HUES64 (cell line): ENCODE data around the gene EVL.

Experiments used
- H3K27ac ChIP-seq: 2 replicates; pipeline ENCODE4 v1.7.0; 2013; ENCODE audit warnings: low read depth, low read length, inconsistent platforms
- H3K27me3 ChIP-seq: 2 replicates; pipeline ENCODE4 v1.6.1; 2013; ENCODE audit warnings: mild to moderate bottlenecking, low read length; ENCODE audit not compliant: insufficient read depth
- H3K36me3 ChIP-seq: 2 replicates; pipeline ENCODE4 v1.6.1; 2013; ENCODE audit warnings: mild to moderate bottlenecking, low read length; ENCODE audit not compliant: insufficient read depth
- H3K4me1 ChIP-seq: 2 replicates; pipeline ENCODE4 v1.6.1; 2013; ENCODE audit warnings: mild to moderate bottlenecking, low read length, moderate library complexity; ENCODE audit not compliant: insufficient read depth
- H3K4me3 ChIP-seq: 2 replicates; pipeline ENCODE4 v1.5.1; 2013; ENCODE audit warnings: mild to moderate bottlenecking, low read length, moderate library complexity
- H3K9ac ChIP-seq: 2 replicates; pipeline ENCODE4 v1.6.1; 2013; ENCODE audit warnings: mild to moderate bottlenecking, low read depth, low read length
- H3K9me3 ChIP-seq: 2 replicates; pipeline ENCODE4 v1.6.1; 2013; ENCODE audit warnings: low read depth, low read length; ENCODE audit not compliant: insufficient read depth
- WGBS: fragments of 150-250, 120-280 bp; methylation state at CpG from one replicate; pipeline ENCODE4 v1.1.7; 2013; ENCODE audit warnings: missing lambda C conversion rate; 5-methylcytosine and 5-hydroxymethylcytosine counted together

The EVL gene

DNA sequence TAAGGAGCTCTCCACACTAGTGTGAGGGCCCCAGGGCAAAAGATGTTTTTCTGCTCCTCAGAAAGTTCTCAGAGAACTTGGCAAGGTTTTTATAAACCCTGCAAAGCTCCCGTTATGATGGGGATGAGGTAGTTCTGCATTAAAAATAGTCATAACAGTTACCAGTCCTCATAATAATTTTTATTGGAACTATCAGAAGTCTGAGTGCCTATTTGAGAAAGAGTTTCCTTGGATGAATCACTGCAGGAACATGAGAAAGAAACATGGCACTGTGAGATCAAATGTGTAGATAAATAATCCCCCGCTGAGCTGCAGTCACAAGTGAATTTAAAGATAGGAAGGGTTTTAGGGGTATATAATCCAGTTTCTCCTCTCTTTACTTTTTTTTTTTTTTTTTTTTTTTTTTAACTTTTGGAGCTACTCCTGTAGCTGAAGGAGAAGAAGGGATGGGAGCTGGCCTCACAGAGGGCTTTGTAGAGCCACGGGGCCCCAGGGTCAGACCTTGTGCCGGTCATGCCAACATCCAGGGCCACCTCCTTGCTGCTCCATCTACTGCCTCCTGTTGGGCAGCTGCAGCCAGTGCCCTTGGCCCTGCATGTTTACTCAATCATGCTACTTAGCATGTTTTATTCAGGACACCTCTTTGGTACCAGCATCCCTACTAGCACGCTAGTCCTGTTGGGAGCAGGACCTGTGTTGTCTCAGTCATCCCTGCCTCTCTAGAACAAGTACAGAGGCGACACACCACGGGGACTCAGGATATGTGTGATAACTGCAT lies 39.5 kb downstream of the EVL start:
- Histone ChIP-seq H3K36me3 (0 out of 2 replicates have a peak, but pooled peaks cover under 1% of the 10 kb centered on the region), H3K27me3 (no peaks in the 10 kb centered on the region), H3K9me3 (no peaks in the 10 kb centered on the region), H3K4me1 (no peaks in the 10 kb centered on the region), H3K4me3 (no peak overlapping the region), H3K27ac (no peak overlapping the region), H3K9ac (no peak overlapping the region)
- WGBS: 97% methylated on average over 6 of the region's 7 CpGs

DNA sequence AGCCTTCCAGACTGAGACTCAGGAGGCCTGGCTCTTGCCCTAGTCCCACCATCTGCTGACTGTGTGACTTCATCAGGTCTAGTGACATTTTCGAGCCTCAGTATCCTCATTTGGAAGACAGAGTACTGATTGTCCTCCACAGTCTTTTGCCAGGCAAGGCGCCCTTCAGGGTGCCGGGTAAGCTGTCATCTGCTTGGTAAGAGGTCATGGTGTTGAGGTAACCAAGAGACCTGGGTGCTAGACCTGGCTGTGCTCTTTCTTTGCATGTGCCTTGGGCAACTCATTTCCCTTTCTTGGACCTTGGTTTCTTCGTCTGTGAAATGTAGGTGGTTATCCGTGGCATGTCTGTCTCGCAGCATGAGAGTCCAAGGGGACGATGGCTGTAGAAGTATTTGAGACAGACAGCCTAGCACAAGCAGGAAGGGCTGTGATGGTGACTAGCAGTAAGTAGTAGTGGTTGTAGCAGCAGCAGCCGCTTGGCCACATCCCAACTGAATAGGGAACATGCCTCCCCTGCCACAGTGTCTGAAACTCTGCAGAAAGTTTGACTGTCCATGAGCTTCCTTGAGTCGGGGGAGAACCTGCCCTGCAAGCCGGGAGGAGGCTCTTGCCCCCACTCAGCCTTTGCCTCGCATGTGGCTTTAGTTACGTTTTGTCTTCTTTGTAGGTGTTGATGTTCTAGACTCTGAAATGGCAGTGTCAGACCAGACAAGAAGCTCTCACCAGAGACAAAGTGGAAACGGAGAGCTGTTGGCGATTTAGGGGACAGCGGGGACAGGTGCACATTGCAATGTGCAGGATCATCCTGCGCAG lies 40.3 kb downstream of the EVL start:
- WGBS: 93% methylated on average over 16 of the region's 16 CpGs
- H3K9me3 ChIP-seq: no peaks in the 10 kb centered on the region
- no peaks in the 10 kb centered on the region for H3K4me1 ChIP-seq
- H3K9ac ChIP-seq: no peak overlapping the region
- no peak overlapping the region for H3K4me3 ChIP-seq
- H3K27ac ChIP-seq: no peak overlapping the region
- 0 out of 2 replicates have a peak, but pooled peaks cover 2% of the 10 kb centered on the region for H3K36me3 ChIP-seq
- no peaks in the 10 kb centered on the region for H3K27me3 ChIP-seq

DNA sequence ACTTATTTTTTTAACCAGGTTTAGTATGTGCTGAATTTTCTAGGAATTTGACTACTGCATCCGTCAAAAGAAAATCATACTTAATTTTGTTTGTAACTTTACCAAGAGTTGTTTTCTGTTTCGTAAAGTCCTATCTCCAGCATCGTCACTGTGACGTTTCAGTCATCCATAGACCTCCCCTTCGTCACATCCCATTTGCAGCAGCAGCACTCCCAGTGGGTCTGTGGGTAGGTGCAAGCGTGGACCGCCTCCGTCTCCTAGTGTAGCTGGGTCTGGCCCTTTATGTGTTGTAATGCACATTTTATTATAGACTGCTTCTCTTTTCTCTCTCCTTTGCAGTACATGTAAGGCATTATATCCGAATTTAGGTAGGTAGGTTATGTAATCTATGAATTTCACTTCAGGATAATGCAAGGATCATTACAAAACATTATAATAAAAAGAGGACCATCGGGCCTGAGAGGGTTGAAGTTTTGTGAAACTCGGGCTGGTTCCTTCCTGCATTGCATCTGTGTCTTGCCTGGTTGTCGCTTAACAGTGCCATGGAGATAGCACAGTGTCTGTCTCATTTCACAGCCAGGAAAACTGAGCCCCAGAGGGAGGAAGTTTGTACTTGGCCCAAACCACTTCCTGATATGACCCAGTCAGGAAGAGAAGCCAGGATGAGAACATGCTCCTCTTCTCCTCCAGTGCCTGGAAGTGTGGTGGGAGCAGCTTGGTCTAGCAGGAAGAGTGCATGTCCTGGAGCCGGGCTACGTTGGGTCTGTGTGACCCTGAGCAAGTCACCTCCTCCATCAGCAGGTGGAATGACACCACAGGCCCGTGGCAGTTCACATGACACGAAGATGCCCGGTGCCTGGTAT lies 41.3 kb downstream of the EVL start:
- 0 out of 2 replicates have a peak, but pooled peaks cover 2% of the 10 kb centered on the region for H3K36me3 ChIP-seq
- no peaks in the 10 kb centered on the region for H3K4me1 ChIP-seq
- H3K27me3 ChIP-seq: no peaks in the 10 kb centered on the region
- WGBS: 95% methylated on average over 14 of the region's 17 CpGs
- H3K27ac ChIP-seq: no peak overlapping the region
- no peaks in the 10 kb centered on the region for H3K9me3 ChIP-seq
- H3K9ac ChIP-seq: no peak overlapping the region
- no peak overlapping the region for H3K4me3 ChIP-seq

DNA sequence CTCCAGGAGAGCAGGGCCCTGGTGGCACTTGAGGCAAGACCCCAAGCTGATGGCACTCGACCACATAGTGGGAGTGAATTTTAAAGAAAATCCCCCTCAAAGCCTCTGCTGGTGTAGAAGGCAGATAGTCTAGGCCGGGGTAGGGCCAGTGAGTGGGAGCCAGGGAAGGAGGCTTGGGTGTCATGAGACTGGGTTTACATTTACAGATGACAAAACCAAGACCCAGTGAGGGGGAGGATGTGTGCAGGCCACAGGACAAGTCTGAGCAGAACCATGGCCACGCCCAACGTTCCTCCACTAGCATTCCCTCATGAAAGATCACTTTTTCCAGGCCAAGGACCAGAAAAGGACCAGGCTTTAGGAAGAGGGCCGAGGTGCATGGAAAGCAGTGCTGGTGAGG lies 42.0 kb downstream of the EVL start:
- H3K36me3 ChIP-seq: 0 out of 2 replicates have a peak, but pooled peaks cover 2% of the 10 kb centered on the region
- H3K9me3 ChIP-seq: no peaks in the 10 kb centered on the region
- no peaks in the 10 kb centered on the region for H3K27me3 ChIP-seq
- 95% methylated on average over 5 of the region's 5 CpGs for WGBS
- H3K9ac ChIP-seq: no peak overlapping the region
- no peaks in the 10 kb centered on the region for H3K4me1 ChIP-seq
- no peak overlapping the region for H3K27ac ChIP-seq
- no peak overlapping the region for H3K4me3 ChIP-seq

DNA sequence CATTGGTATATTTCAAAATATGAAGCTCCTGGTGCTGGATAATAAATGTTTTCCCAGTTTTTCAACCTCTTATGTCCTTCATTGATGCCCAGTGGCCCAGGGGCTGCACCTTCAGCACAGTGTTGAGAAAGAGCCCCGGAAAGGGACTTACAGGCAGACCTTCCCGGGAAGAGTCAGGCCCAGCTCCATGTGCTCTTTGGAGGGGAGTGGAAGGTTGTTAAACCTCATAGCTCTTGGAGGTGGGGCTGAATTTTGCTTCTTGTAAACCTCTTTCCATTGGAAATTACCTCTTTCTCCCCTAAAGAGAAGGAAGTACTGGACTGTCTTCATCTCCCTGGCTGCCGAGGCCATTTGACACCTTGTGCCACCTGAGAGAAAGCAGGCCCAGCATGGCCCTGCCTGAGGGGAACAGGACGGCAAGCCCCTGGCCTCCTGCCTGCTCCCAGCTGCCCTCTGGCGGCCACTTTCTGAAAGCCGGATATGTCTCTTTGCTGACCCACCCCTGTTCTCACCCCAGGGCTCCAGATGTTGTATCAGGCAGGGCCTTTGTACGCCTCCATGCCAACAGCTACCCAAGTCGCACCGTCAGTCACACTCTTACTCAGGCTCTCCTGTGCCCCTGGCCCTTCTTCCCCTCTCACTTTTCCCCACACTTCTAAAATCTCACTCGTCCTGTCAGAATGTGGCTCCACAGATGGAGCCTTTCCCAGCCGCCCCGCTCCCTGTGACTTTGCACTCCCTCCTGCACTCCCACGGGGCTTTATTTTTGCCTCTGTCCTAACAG lies 43.0 kb downstream of the EVL start:
- H3K27me3 ChIP-seq: no peaks in the 10 kb centered on the region
- no peak overlapping the region for H3K9ac ChIP-seq
- WGBS: 49% methylated on average over 13 of the region's 13 CpGs
- no peaks in the 10 kb centered on the region for H3K4me1 ChIP-seq
- no peak overlapping the region for H3K27ac ChIP-seq
- H3K4me3 ChIP-seq: no peak overlapping the region
- 0 out of 2 replicates have a peak, but pooled peaks cover 2% of the 10 kb centered on the region for H3K36me3 ChIP-seq
- no peaks in the 10 kb centered on the region for H3K9me3 ChIP-seq

DNA sequence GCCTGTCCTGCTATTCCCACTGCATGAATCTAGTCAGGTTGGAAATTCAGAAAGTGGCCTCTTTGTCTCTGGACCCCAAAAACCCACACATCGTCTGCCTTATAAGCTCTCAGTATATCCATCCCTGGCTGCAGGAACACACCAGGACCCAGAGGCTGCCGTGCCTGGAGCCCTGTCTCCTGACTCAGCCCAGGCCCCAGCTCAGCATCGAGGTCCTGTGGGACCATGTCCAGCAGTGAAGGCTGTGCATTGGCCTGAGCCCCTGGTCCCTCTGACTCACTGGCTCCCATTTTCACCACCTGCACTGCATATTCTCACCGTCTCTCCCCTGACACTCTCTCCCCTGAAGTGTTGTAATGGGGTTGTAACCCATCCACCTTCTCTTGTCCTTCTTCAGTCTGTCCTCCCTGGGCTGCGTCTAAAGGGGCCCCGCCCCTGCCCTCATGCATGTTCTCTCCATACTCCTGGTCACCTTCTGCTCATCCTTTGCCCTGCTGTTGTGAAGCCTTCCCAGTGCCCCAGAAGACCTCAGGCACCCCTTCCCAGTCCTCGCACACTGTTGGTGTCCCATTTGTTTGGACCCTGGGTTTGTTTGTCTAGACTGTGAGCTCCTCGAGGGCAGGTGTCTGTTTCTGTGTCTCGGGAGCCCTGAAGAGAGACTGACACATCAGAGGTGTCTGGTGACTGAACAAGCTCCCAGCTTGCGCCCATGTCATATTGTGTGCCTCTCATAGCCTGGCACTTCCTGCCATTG lies 43.8 kb downstream of the EVL start:
- H3K9ac ChIP-seq: no peak overlapping the region
- H3K27me3 ChIP-seq: no peaks in the 10 kb centered on the region
- no peaks in the 10 kb centered on the region for H3K4me1 ChIP-seq
- H3K27ac ChIP-seq: no peak overlapping the region
- no peaks in the 10 kb centered on the region for H3K9me3 ChIP-seq
- H3K4me3 ChIP-seq: no peak overlapping the region
- 0 out of 2 replicates have a peak, but pooled peaks cover 2% of the 10 kb centered on the region for H3K36me3 ChIP-seq
- WGBS: 92% methylated on average over 10 of the region's 10 CpGs

DNA sequence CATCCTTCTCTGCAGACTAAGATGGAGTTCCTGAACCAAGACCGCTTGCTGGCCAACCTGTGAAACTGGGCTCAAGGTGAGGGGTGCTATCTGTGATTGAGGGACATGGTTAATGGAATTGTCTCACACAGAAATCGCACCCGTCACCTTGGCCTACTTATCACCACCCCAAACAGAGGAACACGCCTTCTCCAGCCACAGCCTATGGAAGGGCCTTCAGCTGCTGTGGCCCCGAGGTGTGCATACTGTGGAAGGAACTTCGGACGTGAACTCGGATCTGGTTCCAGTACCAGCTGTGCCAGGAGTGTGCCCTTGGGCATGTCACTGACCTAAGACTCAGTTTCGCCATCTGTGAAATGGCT lies 44.4 kb downstream of the EVL start:
- Histone ChIP-seq H3K27ac (no peak overlapping the region), H3K9me3 (no peaks in the 10 kb centered on the region), H3K4me3 (no peak overlapping the region), H3K9ac (no peak overlapping the region), H3K27me3 (no peaks in the 10 kb centered on the region), H3K36me3 (0 out of 2 replicates have a peak, but pooled peaks cover 2% of the 10 kb centered on the region), H3K4me1 (no peaks in the 10 kb centered on the region)
- 96% methylated on average over 9 of the region's 9 CpGs for WGBS

DNA sequence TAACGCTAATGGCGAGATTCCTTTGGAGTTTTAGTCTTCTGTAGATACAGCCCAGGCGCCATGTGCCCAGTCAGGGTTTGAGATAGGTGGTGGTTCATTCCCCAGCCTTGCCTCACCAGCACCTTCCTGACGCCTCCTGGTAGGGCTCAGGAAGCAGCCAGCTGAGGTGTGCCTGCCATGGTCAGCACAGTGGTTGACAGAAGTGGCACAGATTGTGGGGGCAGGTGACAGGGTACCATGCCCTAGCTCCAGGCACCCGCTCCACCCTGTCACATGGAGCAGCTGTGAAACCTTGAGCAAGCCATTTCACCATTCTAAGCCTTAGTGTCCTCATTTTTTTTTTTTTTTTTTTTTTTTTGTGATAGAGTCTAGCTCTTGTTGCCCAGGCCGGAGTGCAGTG lies 45.6 kb downstream of the EVL start:
- Histone ChIP-seq H3K9ac (no peak overlapping the region), H3K4me3 (no peak overlapping the region), H3K27ac (no peak overlapping the region), H3K27me3 (no peaks in the 10 kb centered on the region), H3K36me3 (0 out of 2 replicates have a peak, but pooled peaks cover 2% of the 10 kb centered on the region), H3K4me1 (no peaks in the 10 kb centered on the region), H3K9me3 (no peaks in the 10 kb centered on the region)
- WGBS: 97% methylated on average over 5 of the region's 6 CpGs

DNA sequence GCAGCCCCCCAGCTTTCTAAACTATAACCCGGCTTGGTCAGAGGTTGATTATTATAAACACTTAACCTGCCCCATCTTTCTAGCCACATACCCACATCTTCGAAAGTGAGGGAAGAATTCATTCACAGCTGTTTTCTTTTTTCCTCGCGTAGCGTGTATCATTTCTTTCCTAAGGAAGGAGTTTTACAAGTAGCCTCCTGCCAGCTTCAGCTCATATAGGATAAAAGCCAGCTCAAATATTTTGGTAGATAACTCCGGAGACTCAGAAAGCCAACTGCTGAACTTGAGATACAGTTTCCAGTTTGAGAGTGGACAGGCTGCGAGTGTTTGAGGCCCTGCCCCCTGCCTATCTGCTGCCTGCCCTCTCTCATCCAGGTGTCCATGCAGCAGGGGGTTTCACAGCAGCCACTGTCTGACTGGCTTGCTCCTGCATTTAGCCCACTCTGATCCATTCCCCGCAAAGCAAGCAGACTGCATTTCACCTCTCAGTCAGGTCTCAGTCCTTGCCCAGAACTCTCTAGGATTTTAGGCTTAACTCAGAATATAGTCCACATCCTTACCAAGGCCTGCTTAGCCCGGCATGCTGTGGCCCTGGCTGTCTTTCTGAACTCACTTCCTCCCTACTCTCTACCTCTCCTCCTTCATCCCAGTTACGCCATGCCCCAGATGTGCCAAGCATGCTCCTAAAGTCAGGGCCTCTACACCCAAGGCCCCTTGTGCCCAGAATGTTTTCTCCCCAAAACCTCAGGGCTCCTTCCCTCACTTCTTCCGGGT lies 46.9 kb downstream of the EVL start:
- Histone ChIP-seq H3K9ac (no peak overlapping the region), H3K4me3 (no peak overlapping the region), H3K9me3 (no peaks in the 10 kb centered on the region), H3K36me3 (0 out of 2 replicates have a peak, but pooled peaks cover 2% of the 10 kb centered on the region), H3K27me3 (no peaks in the 10 kb centered on the region), H3K27ac (no peak overlapping the region), H3K4me1 (no peaks in the 10 kb centered on the region)
- 94% methylated on average over 11 of the region's 11 CpGs for WGBS
